Mesenchymal stem cell (in vitro differentiated cells and primary cell): ENCODE results near the gene RBM23.
A peak's percentile ranks its signal among the peaks of the same experiment; 100 is the strongest.
"Not testable (repeated sequence)": the region's sequence is repeated elsewhere in the genome, so short reads cannot be mapped to it uniquely, and the experiment has no call there.

Experiments
- DNase-seq: peaks from one replicate; pipeline ENCODE4 v3.0.0-alpha.2; 2013
- H2AFZ ChIP-seq: one replicate; pipeline ENCODE4 v1.6.1; 2013; ENCODE audit warnings: low read depth, mild to moderate bottlenecking, control low read depth, inconsistent platforms, low read length, moderate library complexity
- H2AK5ac ChIP-seq: 2 replicates; pipeline ENCODE4 v1.6.1; 2013; ENCODE audit warnings: low read length, moderate library complexity, mild to moderate bottlenecking, inconsistent platforms; ENCODE audit not compliant: severe bottlenecking
- H2BK120ac ChIP-seq: one replicate; pipeline ENCODE4 v1.6.1; 2013; ENCODE audit warnings: low read depth, mild to moderate bottlenecking, inconsistent platforms, low read length, moderate library complexity
- H2BK12ac ChIP-seq, 2 experiments: one replicate each; pipeline ENCODE4 v1.6.1; 2013; ENCODE audit warnings: inconsistent platforms in 2 of 2, low read length in 2 of 2, mild to moderate bottlenecking in 2 of 2, moderate library complexity in 2 of 2, control low read depth in 1 of 2
- H2BK15ac ChIP-seq: one replicate; pipeline ENCODE4 v1.6.1; 2013; ENCODE audit warnings: mild to moderate bottlenecking, low read depth, inconsistent platforms; ENCODE audit not compliant: poor library complexity, severe bottlenecking
- H2BK5ac ChIP-seq: 2 replicates; pipeline ENCODE4 v1.6.1; 2013; ENCODE audit warnings: low read depth, mild to moderate bottlenecking, low read length, control low read depth, inconsistent platforms; ENCODE audit not compliant: poor library complexity, severe bottlenecking
- H3K14ac ChIP-seq, 2 experiments: one replicate each; pipeline ENCODE4 v1.6.1; 2013; ENCODE audit warnings: inconsistent platforms in 2 of 2, low read length in 2 of 2, control low read depth in 1 of 2, mild to moderate bottlenecking in 1 of 2, moderate library complexity in 1 of 2
- H3K18ac ChIP-seq, 2 experiments: one replicate each; pipeline ENCODE4 v1.6.1; 2013; ENCODE audit warnings: inconsistent platforms in 2 of 2, low read length in 2 of 2, control low read depth in 1 of 2, low read depth in 1 of 2, mild to moderate bottlenecking in 1 of 2
- H3K23ac ChIP-seq, 2 experiments: one replicate each; pipeline ENCODE4 v1.6.1; 2013; ENCODE audit warnings: inconsistent platforms in 2 of 2, low read length in 2 of 2, mild to moderate bottlenecking in 2 of 2, moderate library complexity in 2 of 2, control low read depth in 1 of 2
- H3K27ac ChIP-seq: 2 replicates; pipeline ENCODE4 v1.5.1; 2013; ENCODE audit warnings: mild to moderate bottlenecking, moderate library complexity, low read length, control low read depth, inconsistent platforms; ENCODE audit not compliant: poor library complexity, severe bottlenecking
- H3K27me3 ChIP-seq, 2 experiments: 2 replicates each; pipeline versions ENCODE4 v1.6.1 to v1.7.0; 2013; ENCODE audit warnings: low read length in 2 of 2, mild to moderate bottlenecking in 2 of 2, moderate library complexity in 2 of 2, control low read depth in 1 of 2, inconsistent platforms in 1 of 2; ENCODE audit not compliant: control insufficient read depth in 1 of 2, insufficient read depth in 1 of 2
- H3K36me3 ChIP-seq, 2 experiments: 2 replicates each; pipeline versions ENCODE4 v1.6.1 to v1.7.0; 2013; ENCODE audit warnings: low read length in 2 of 2, control low read depth in 1 of 2, inconsistent platforms in 1 of 2, low read depth in 1 of 2, mild to moderate bottlenecking in 1 of 2; ENCODE audit not compliant: insufficient read depth in 2 of 2, control insufficient read depth in 1 of 2
- H3K4ac ChIP-seq, 2 experiments: one replicate each; pipeline ENCODE4 v1.6.1; 2013; ENCODE audit warnings: inconsistent platforms in 2 of 2, low read length in 2 of 2, mild to moderate bottlenecking in 2 of 2, moderate library complexity in 2 of 2, control low read depth in 1 of 2, low read depth in 1 of 2
- H3K4me1 ChIP-seq: 2 replicates; pipeline ENCODE4 v1.6.1; 2013; ENCODE audit warnings: low read depth, low read length, control low read depth; ENCODE audit not compliant: control insufficient read depth, insufficient read depth
- H3K4me2 ChIP-seq: 2 replicates; pipeline ENCODE4 v1.6.1; 2013; ENCODE audit warnings: low read length, mild to moderate bottlenecking, inconsistent platforms; ENCODE audit not compliant: poor library complexity, severe bottlenecking
- H3K4me3 ChIP-seq, 2 experiments: 2 replicates each; pipeline versions ENCODE4 v1.5.1 to v1.7.0; 2013; ENCODE audit warnings: low read length in 2 of 2, mild to moderate bottlenecking in 2 of 2, control low read depth in 1 of 2, low read depth in 1 of 2; ENCODE audit not compliant: insufficient read depth in 1 of 2
- H3K79me1 ChIP-seq: replicated peaks from 2 replicates; pipeline ENCODE4 v1.6.1; 2013; ENCODE audit warnings: mild to moderate bottlenecking, control low read depth, low read length, inconsistent platforms; ENCODE audit not compliant: poor library complexity, severe bottlenecking
- H3K9ac ChIP-seq: 2 replicates; pipeline ENCODE4 v1.7.0; 2013; ENCODE audit warnings: mild to moderate bottlenecking, low read length, moderate library complexity
- H3K9me3 ChIP-seq: 2 replicates; pipeline ENCODE4 v1.7.0; 2013; ENCODE audit warnings: mild to moderate bottlenecking, low read length; ENCODE audit not compliant: control insufficient read depth
- H4K8ac ChIP-seq: one replicate; pipeline ENCODE4 v1.6.1; 2013; ENCODE audit warnings: inconsistent platforms, mild to moderate bottlenecking, low read length, moderate library complexity
- H4K91ac ChIP-seq: one replicate; pipeline ENCODE4 v1.6.1; 2013; ENCODE audit warnings: mild to moderate bottlenecking, low read length, inconsistent platforms
- WGBS: methylation state at CpG from one replicate; pipeline ENCODE4 v1.1.7; 2013; ENCODE audit warnings: mixed read lengths; 5-methylcytosine and 5-hydroxymethylcytosine counted together

Gene RBM23

GRCh38 chr14:22852599-22852939, 66.4 kb downstream of the RBM23 start:
- peaks cover 3 to 8% of the 10 kb centered on the region in 2 experiments for H3K36me3 ChIP-seq
- no peak overlapping the region for H3K27ac ChIP-seq
- H3K23ac ChIP-seq = no peak overlapping the region
- H3K4me2 ChIP-seq = no peak overlapping the region
- H3K18ac ChIP-seq = no peak overlapping the region
- H2BK5ac ChIP-seq = no peak overlapping the region
- no peak overlapping the region for H4K91ac ChIP-seq
- H2AFZ ChIP-seq = no peak overlapping the region
- no peak overlapping the region for H2BK120ac ChIP-seq
- no peaks in the 10 kb centered on the region for H3K27me3 ChIP-seq
- H3K79me1 ChIP-seq = no peaks in the 10 kb centered on the region
- DNase-seq = no peak
- H3K4me3 ChIP-seq = peak overlapping the region in 1 of 2 experiments; percentile 72
- no peaks in the 10 kb centered on the region for H3K9me3 ChIP-seq
- peaks cover 36% of the 10 kb centered on the region for H3K4me1 ChIP-seq
- H3K14ac ChIP-seq = no peak overlapping the region
- peak overlapping the region; percentile 90 for H3K9ac ChIP-seq
- WGBS = 100% methylated on average over 1 of the region's 2 CpGs
- H3K4ac ChIP-seq = no peak overlapping the region
- no peak overlapping the region for H2AK5ac ChIP-seq
- peak overlapping the region; percentile 83 for H4K8ac ChIP-seq
- no peak overlapping the region for H2BK12ac ChIP-seq
- peak overlapping the region; percentile 60 for H2BK15ac ChIP-seq

DNA sequence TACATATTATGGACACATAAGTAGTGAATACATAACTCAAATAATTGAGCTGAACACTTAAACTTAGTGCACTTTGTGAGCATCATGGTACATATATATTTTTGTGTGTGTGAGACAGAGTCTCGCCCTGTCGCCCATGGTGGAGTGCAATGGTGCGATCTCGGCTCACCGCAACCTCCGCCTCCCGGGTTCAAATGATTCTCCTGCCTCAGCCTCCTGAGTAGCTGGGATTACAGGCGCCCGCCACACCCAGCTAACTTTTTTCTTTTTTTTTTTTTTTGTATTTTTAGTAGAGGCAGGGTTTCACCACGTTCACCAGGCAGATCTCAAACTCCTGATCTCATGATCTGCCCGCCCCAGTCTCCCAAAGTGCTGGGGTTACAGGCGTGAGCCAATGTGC, 66.8 kb downstream of the RBM23 start:
- not testable (repeated sequence) for H3K14ac ChIP-seq, H2BK120ac ChIP-seq, H3K23ac ChIP-seq, H3K4ac ChIP-seq, H3K27me3 ChIP-seq, H3K9me3 ChIP-seq, H3K4me2 ChIP-seq, H2AFZ ChIP-seq, H4K8ac ChIP-seq, H3K27ac ChIP-seq, H3K18ac ChIP-seq, H2BK15ac ChIP-seq, H4K91ac ChIP-seq, H3K79me1 ChIP-seq, H3K4me3 ChIP-seq, H3K36me3 ChIP-seq, H2AK5ac ChIP-seq, H2BK12ac ChIP-seq, H2BK5ac ChIP-seq, DNase-seq
- peaks cover 38% of the 10 kb centered on the region for H3K4me1 ChIP-seq
- peak overlapping the region; percentile 90 for H3K9ac ChIP-seq
- WGBS = 89% methylated on average over 10 of the region's 12 CpGs

GRCh38 chr14:22850944-22851764, 67.8 kb downstream of the RBM23 start:
- peak overlapping the region; percentile 37 for H2AK5ac ChIP-seq
- H3K79me1 ChIP-seq = peaks cover 8% of the 10 kb centered on the region
- H4K91ac ChIP-seq = peak overlapping the region; percentile 97
- H3K4me2 ChIP-seq = no peak overlapping the region
- peak overlapping the region; percentile 79 for H3K18ac ChIP-seq
- no peak overlapping the region for H2BK5ac ChIP-seq
- peaks cover 48% of the 10 kb centered on the region for H3K4me1 ChIP-seq
- H3K9ac ChIP-seq = peak overlapping the region; percentile 90
- DNase-seq = peak; percentile 96
- H3K36me3 ChIP-seq = peaks cover 13 to 20% of the 10 kb centered on the region in 2 experiments
- H3K27me3 ChIP-seq = no peaks in the 10 kb centered on the region
- peak overlapping the region; percentile 81 for H3K27ac ChIP-seq
- peak overlapping the region; percentile 8 for H2AFZ ChIP-seq
- H3K4ac ChIP-seq = peak overlapping the region; percentile 21 to 64
- H3K23ac ChIP-seq = no peak overlapping the region
- H2BK12ac ChIP-seq = peak overlapping the region; percentile 57 to 65
- H3K14ac ChIP-seq = peak overlapping the region in 1 of 2 experiments; percentile 30
- WGBS = 38% methylated on average over 6 of the region's 9 CpGs
- H3K4me3 ChIP-seq = peak overlapping the region in 1 of 2 experiments; percentile 63
- peak overlapping the region; percentile 87 for H2BK15ac ChIP-seq
- peak overlapping the region; percentile 97 for H4K8ac ChIP-seq
- no peak overlapping the region for H2BK120ac ChIP-seq
- H3K9me3 ChIP-seq = no peaks in the 10 kb centered on the region

DNA sequence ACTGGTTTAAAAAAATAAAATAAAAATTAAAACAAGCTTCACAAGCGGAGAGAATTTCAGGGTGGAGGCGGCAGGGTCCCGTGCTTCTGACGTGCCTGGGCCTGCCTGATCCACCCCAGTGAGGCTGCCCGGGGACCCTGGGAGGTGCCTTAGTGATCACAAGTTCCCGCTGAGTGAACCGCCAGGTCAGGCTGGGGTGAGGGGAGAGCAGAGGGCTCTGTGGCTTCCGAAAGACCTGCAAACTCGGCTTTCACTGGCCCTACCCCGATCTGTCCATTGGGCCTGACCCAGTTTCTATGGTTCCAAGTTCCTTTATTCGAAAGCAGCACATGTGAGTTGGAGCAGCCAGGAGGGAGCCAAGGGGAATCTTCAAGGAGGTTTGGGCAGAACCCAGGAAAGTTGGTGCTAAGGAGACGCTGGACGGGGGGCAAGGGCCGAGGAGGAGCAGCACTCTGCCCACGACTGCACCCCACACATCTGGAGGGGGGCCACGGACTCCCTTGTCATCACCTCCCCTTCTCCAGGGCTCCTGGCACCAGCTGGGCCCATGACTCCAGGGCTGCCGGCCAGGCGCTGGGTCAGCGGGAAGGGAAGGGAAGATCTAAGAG, 69.6 kb downstream of the RBM23 start:
- peak overlapping the region; percentile 90 for H3K9ac ChIP-seq
- H2AFZ ChIP-seq = no peak overlapping the region
- peak overlapping the region in 1 of 2 experiments; percentile 54 for H3K4ac ChIP-seq
- peaks cover 31 to 38% of the 10 kb centered on the region in 2 experiments for H3K36me3 ChIP-seq
- H3K18ac ChIP-seq = peak overlapping the region in 1 of 2 experiments; percentile 67
- peaks cover 16% of the 10 kb centered on the region for H3K79me1 ChIP-seq
- H3K27ac ChIP-seq = peak overlapping the region; percentile 78
- H2AK5ac ChIP-seq = peak overlapping the region; percentile 3
- no peaks in the 10 kb centered on the region for H3K27me3 ChIP-seq
- no peak overlapping the region for H3K4me2 ChIP-seq
- peak overlapping the region; percentile 38 for H4K8ac ChIP-seq
- H2BK120ac ChIP-seq = no peak overlapping the region
- H3K14ac ChIP-seq = peak overlapping the region in 1 of 2 experiments; percentile 35
- H2BK15ac ChIP-seq = peak overlapping the region; percentile 83
- H2BK5ac ChIP-seq = no peak overlapping the region
- peaks cover 53% of the 10 kb centered on the region for H3K4me1 ChIP-seq
- peak overlapping the region in 1 of 2 experiments; percentile 75 for H2BK12ac ChIP-seq
- H3K23ac ChIP-seq = no peak overlapping the region
- no peaks in the 10 kb centered on the region for H3K9me3 ChIP-seq
- peak overlapping the region; percentile 74 for H4K91ac ChIP-seq
- H3K4me3 ChIP-seq = peak overlapping the region in 1 of 2 experiments; percentile 48
- WGBS = 83% methylated on average over 11 of the region's 19 CpGs
- DNase-seq = peak; percentile 15
